HG03342 (cell line): ENCODE data around the gene RAI14.
A peak's percentile ranks its signal among the peaks of the same experiment; 100 is the strongest.

Source experiments
- ATAC-seq: cut with Tn5 transposase; IDR thresholded peaks from one replicate; pipeline ENCODE4 v1.9.1; 2021; ENCODE audit warnings: mild to moderate bottlenecking, moderate library complexity; ENCODE audit not compliant: unreplicated experiment

RAI14 gene

DNA sequence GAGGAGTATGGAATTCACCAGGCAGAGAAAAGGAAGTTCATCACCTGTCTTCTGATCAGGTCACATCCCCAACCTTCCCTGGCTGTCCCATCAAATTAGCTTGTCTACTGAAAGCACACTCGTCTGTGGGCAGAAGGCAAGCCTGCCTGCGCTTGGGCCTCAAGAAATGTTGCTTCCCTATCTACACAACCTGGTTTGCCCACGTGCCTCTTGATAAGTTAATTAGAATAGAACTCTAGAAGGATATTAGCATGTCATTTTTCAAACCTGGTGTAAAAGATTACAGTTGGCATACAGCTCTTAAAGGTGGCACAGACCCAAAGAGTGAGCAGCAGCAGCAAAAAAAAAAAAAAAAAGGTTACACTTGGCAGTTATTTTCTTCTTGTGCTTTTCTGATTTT lies 188.0 kb downstream of the RAI14 start:
- ATAC-seq: no peak

DNA sequence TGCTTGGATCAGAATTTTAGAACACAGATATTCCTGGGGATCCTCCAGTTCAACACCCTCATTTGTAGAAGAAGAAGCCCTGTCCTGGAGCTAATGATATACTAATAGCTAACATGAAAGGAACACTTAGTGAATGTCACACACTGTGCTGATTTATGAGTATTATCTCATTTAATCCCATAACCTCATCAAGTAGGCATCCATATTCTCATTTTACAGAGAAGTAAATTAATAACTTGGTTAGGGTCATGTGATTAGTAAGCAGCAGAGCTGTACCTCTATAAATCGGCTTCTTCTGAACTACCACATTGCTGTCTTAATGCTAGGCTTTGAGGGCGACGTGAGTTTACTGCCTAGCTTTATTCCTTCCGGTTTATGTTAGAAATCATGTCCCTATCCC lies 188.9 kb downstream of the RAI14 start:
- ATAC-seq: no peak

DNA sequence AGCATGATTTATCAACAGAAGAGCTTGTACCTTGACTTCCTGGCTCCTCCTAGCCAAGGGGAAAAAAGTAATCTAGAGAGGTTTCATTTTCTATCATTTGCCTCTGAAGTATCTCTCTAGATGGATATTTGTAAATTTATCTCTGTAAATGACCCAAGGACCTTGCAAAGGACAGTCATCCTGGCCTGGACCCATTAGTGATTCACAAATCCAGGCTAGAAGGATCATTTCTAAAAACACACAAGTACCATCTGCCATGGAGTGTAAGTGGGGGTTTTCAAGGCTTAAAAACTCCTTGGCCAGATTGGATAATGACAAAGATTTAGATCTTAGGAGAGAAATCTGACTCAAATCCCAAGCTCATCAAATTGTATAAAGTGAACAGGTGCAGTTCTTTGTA lies 190.9 kb downstream of the RAI14 start:
- ATAC-seq: no peak

DNA sequence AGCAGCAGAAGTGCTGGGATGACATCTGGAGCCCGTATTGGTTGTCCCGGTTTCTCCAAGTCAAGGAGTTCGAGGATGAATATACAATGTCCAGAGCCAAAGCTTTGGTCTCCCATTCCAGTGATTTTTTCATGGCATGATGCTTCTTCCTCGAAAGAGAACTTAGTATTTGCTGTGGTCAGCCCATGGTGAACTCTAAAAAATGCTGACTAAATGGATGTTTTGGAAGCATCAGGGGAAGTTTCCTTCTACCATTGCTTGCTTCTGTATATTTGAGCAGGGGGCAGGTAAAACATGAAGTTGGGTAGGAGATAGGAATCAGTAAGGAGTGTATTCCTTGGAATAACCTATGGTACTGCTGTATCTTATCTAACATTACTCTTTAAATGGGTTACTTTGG lies 191.4 kb downstream of the RAI14 start:
- ATAC-seq: no peak

DNA sequence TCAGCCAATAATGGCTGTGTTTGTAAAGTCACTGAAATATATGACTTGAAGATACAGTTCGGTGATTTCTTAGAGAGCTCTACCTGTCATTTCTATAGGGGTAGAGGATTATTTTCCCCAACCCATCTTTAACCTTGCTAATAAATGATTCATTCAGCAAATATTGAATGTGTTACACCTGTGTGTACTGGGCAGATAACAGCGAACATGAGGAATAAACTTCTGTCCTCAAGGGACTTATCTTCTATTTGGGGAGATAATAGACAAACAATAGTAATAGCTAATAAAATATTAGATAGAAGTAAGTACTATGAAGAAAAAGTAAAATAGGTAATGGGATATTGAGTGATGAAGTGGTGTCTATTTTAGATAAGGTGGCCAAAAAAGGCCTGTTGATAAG lies 192.1 kb downstream of the RAI14 start:
- no peak for ATAC-seq

DNA sequence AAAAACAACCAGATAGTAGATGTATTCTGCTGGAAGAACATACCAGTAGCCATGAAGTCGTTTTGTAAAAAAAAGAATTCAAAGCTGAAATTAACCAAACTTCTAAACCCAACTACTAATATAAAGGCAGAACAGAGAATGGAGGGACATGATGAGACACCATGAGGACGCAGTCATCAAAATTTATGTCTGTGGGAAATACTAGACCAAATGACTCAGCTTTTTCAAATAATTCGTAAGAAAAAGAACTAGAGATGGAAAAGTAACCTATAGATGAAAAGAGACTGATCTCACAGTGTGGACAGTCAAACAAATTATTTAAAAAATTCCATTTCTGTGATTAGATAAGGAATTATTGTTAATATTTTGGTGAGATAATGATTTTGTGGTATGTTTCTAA lies 193.1 kb downstream of the RAI14 start:
- no peak for ATAC-seq

DNA sequence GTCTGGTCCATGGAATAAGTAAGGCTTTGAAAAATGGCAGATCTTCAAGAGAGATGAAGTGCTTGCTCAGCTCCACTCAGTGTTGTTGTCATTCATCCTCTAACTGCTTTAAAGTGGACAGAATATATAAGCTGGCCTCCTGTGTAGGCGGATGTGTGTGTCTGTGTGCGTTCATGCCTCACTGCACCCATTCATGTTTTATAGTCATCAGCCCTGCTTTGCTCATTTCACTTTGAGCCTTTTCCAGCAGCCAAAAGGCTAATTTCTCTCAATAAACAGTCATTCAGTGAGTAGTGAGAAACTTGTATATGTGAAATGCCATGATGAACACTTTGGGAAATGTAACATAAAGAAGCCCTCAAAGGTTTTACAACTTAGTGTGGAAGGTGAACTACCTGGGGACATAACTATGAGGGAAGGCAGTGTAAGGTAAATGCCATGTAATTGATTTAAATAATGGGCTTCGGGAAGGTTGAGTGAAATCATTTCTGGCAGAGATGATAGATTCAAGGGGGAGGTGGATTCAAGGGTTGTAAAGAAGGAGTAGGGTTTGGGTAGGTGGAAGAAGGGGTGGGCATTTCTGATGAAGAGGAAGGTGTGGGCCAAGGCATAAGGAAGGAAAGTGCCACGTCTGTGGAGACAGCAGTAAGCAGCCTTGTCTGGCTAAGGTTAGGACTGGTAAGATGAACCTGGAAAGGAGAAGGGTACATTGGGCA lies 198.5 kb downstream of the RAI14 start:
- ATAC-seq: peak; percentile 81

DNA sequence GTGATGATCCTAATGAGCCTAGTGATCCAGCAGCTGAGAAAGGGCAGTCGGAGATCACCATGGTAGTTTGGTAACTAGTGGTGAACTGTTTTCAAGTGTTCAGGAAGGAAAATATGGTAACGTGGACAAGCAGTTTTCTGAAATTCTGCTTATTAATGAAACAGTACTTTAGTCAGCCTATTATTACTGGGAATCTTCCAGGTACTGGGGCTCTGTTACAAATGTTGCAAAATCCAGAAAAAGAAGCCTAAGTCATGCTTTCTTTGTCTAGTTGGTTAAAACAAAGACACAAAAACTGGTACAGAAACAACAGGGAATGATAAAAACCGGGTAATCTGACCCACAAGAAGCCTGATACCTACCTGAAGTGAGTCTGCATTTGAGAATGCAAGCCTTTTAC lies 201.0 kb downstream of the RAI14 start:
- ATAC-seq: no peak

DNA sequence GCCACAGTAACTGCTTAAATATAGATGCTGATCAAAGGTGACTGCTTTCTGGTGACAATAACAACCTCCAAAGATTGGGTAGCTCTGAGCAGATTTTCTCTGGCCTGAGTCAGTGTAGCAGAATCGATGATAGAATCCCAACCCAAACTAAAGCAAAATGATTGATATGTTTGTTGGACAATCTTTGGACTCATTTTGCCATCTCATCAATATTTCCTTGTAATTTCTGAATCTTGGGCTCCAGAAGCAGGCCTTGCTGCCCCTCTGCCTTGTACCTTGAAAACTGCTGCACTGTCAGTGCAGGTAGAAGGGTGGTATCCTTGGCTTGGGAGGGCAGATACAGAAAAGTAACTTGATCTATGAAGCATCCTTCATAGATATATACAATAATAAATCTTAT lies 201.8 kb downstream of the RAI14 start:
- no peak for ATAC-seq

DNA sequence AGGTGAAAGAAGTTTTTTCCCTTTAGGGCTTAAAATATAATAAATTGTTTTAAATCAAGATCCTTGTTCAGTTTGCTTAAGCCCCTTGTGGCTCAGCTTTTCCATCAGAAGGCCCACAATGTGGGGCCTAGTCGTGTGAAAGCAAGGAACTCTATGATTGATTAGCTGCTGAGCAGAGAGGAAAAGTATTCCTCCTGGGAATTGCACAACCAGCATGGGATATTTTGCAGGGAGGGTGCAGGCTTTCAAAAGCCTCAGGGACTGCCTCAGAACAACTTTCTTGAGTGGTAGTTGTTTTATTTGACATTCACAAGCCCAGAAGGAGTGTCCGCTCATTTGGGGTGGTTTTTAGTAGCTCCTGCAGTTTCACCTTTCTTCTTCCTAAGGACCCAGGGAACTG lies 202.7 kb downstream of the RAI14 start:
- ATAC-seq: no peak

DNA sequence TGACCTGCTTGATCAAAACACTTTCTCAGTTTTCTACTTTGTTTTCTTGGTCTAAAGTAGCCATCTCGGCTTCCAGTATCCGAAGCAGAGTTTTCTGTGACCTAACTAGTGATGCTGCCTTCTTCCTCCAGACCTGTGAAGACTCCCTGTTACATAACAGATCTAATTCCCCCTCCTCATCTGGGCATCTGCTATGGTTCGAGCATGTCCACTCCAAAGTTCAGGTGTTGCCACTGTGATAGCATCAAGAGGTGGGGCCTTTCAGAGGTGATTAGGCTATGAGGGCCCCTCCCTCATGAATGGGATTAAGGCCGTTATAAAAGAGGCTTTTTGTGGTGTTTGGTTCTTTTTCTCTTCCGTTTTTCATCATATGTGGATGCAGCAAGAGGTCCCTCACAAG lies 203.1 kb downstream of the RAI14 start:
- ATAC-seq: no peak

DNA sequence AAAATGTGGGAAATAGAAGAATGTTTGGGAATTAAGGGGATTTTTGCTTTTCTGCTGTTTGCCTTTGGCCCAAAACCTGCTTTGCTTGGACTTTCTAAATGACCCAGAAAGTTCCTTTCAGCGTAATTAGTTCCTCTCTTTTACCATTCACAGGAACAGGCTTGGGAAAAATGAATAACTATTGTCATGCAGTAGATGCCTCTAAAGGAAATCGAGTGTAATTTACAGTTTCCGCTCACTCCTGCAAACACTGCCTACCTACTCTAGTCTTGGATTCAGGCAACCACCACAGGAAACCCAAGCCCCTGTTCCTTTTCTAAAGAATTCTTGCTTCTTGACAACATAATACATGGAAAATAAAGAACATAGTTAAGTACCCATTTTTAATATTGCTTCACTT lies 207.8 kb downstream of the RAI14 start:
- no peak for ATAC-seq

DNA sequence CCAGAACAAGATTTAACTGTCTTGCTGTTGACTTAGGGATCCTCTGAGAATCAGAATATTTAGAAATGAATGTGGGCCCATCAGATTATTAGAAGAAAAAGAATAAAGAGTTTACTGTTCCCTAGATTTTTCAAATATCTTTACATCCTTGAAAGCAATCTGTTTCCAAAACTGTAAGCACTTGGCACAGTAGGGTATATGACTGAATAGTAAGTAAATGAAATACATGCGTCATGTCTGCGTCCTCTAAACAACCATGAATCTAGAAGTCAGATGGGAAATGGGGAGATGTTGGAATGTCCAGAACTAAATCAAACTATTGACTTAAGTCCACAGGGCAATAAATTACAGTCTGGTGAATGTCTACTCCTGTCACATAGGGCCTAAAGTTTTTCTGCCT lies 209.0 kb downstream of the RAI14 start:
- no peak for ATAC-seq

DNA sequence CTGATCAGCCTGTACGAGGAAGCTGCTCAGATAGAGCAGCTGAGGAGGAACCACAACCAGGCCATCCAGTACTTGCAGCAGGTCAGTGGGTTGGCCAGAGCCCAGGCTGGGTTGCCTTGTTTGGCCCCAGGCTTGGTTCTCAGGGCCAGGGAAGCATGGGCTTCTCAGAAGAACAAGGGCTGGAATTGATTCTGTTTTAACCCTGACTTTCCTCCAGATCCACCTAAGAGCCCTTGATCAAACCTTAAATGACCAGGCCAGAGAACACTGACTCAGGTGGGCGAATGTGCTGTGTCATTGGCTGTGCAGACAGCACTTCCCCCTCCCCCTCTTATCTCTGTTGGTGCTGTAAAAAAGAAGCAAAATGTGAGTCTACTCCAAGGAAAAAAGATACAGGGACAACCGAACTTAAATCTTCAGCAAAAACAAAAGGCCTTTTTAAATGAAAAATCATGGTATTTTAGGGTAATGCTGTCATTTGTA lies 210.9 kb downstream of the RAI14 start:
- no peak for ATAC-seq

DNA sequence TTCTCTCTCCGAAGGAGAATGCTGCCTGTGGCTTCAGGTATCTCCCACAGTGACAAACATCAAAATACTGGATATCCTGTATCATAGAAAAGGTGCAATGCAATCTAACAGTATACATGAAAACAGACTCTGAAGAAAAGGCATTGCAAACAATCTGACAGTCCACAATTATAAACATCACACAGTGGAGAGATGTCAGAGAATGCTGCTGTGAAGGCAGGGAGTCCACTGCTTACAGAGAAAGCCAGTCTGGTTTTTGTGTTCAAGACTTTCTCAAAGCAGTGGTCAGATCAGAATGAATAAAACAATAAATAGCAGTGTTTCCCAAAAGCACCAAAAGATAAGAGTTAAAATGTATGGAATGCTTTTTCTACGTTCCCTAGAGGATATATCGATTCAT lies 211.5 kb downstream of the RAI14 start:
- no peak for ATAC-seq

DNA sequence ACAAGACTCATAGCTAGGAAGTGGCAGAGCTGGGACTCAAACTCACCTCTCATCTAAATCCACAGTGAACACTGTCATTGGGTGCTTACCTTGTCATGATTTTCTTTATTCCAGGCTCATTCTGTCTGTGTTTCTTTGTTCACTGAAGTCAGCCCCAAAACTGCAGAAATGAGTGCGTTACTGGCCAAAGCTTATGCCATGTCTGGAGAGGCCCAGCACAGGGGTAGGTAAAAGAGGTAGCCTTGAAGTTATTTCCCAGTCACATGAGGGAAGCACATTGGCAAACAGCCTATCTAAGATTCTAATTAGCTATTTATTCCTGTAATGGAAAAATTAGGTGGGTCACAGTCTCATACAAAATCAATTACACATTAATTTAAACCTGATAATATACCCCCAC lies 212.7 kb downstream of the RAI14 start:
- ATAC-seq: no peak

DNA sequence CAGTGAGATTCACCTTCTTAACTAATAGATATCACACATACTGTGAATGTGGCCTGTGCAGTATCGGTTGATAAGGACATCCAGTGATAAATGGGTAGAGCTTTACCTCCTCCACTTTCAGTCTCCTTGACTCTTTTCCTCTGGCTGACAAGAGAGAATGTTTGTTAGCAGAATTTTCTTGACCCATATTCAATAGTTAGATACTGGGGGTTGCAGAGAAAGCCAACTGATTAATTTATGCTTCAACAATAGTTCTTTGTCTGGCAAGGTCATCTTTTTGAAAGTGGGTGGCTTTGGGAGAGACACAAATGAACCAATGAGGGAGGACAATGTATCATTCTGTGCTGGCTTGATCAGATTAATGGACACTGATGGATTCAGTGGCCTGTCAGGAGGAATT lies 213.1 kb downstream of the RAI14 start:
- no peak for ATAC-seq

DNA sequence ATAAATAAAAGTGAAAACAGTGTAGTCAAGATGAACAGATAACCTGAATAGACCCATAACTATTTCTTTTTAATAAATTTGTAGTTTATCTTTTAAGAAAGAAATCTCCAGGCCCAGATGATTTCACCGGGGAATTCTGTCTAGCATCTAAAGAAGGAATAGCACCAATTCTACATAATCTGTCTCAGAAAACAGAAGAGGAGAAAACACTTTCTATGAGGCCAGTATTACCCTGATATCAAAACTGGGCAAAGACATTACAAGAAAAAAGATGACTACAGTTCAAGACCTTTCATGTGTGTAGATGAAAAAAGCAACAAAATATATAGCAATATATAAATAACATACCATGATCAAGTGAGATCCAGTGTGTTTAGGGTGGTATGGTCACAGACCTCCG lies 214.3 kb downstream of the RAI14 start:
- ATAC-seq: no peak

DNA sequence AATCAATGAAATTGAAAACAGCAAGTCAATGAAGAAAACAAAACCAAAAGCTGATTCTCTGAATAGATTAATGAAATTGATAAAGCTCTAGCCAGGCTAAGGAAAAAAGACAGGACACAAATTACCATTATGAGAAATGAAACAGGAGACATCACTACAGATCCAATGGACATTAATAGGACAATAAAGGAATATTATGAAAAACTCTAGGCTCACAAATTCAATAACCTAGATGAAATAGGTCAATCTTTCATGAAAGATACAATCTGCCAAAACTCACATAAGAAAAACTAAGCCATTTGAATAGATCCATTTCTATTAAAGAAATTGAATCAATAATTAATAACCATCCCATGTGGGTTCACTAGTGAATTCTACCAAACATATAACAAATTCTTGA lies 220.1 kb downstream of the RAI14 start:
- ATAC-seq: no peak

DNA sequence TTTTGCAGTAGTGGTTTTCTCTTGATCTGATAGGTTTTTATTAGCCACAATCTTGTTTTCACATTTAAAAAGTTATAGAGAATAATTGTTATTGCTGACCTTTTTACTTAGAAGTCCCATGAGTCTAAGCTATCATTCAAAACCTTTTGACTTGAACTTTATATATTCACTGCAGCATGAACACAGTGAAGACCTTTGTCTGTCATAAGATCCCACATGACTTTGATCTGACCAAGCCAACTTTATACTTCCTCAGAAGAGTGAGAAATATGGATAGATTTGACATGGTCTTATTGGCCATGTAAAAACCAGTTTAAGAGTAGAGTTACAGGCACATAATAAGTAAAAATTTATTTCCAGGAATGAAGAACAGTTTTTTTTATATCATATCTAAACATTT lies 225.1 kb downstream of the RAI14 start:
- ATAC-seq: no peak
